HepG2 (cell line): ENCODE data around the gene C1GALT1. TPM values are rescaled to one million over a fixed set of nuclear protein-coding genes. Genes with fewer than 3 reads are reported as not detected.
A peak's percentile ranks its signal among the peaks of the same experiment; 100 is the strongest.

Experiments used
- ATAD3A ChIP-seq: sonication (generic); formaldehyde crosslinking; IDR thresholded peaks from 2 replicates; pipeline ENCODE4 v1.4.0; 2020; ENCODE audit warnings: missing genetic modification reagents
- DNMT3B ChIP-seq: conservative IDR thresholded peaks from 2 replicates; pipeline ENCODE4 v1.6.1; 2016; ENCODE audit warnings: missing biosample characterization, control low read depth
- E2F2 ChIP-seq: sonication (generic); formaldehyde crosslinking; IDR thresholded peaks from 2 replicates; pipeline ENCODE4 v1.4.0; 2020; ENCODE audit warnings: missing genetic modification reagents, borderline replicate concordance
- ESRRA ChIP-seq: sonication (generic); formaldehyde crosslinking; IDR thresholded peaks from 2 replicates; pipeline ENCODE4 v1.5.1; 2020; ENCODE audit warnings: mild to moderate bottlenecking, low read depth, missing genetic modification reagents
- FOXM1 ChIP-seq: sonication (generic); formaldehyde crosslinking; IDR thresholded peaks from 2 replicates; pipeline ENCODE4 v1.5.0; 2020; ENCODE audit warnings: missing genetic modification reagents
- HHEX ChIP-seq: IDR thresholded peaks from 2 replicates; pipeline ENCODE4 v1.6.1; 2016; ENCODE audit warnings: control low read depth
- JUN ChIP-seq: sonication (generic); formaldehyde crosslinking; IDR thresholded peaks from 2 replicates; pipeline ENCODE4 v1.4.0; 2020; ENCODE audit warnings: mild to moderate bottlenecking, missing genetic modification reagents
- KMT2B ChIP-seq: IDR thresholded peaks from 2 replicates; pipeline ENCODE4 v1.6.1; 2016; ENCODE audit warnings: missing genetic modification reagents, missing compliant biosample characterization
- MED8 ChIP-seq: sonication (generic); formaldehyde crosslinking; IDR thresholded peaks from 2 replicates; pipeline ENCODE4 v1.8.1; 2023; ENCODE audit warnings: mild to moderate bottlenecking, missing genetic modification reagents; ENCODE audit not compliant: insufficient replicate concordance
- MTF2 ChIP-seq: sonication (generic); formaldehyde crosslinking; IDR thresholded peaks from 2 replicates; pipeline ENCODE4 v1.5.0; 2020; ENCODE audit warnings: missing genetic modification reagents, borderline replicate concordance
- NR2F2 ChIP-seq: IDR thresholded peaks from 2 replicates; pipeline ENCODE4 v1.6.1; 2012; ENCODE audit warnings: low read depth, inconsistent platforms, borderline replicate concordance
- SMARCE1 ChIP-seq: fragments of 450-650 bp; IDR thresholded peaks from 2 replicates; pipeline ENCODE4 v1.6.1; 2017; ENCODE audit warnings: borderline replicate concordance
- SNRNP70 ChIP-seq: fragments of 200-400 bp; formaldehyde crosslinking; IDR thresholded peaks from 2 replicates; pipeline ENCODE4 v1.6.1; 2017; ENCODE audit warnings: mild to moderate bottlenecking, low read depth, low read length, moderate library complexity
- STAG1 ChIP-seq: sonication (generic); formaldehyde crosslinking; IDR thresholded peaks from 2 replicates; pipeline ENCODE4 v1.4.0; 2020; ENCODE audit warnings: missing genetic modification reagents
- YEATS2 ChIP-seq: sonication (generic); formaldehyde crosslinking; IDR thresholded peaks from 2 replicates; pipeline ENCODE4 v1.4.0; 2020; ENCODE audit warnings: missing genetic modification reagents, borderline replicate concordance
- ZNF281 ChIP-seq: sonication (generic); formaldehyde crosslinking; IDR thresholded peaks from 2 replicates; pipeline ENCODE4 v1.4.0; 2020; ENCODE audit warnings: missing genetic modification reagents, borderline replicate concordance
- ZNF451 ChIP-seq: sonication (generic); formaldehyde crosslinking; IDR thresholded peaks from 2 replicates; pipeline ENCODE4 v1.5.0; 2020; ENCODE audit warnings: mild to moderate bottlenecking, missing genetic modification reagents
- ZNF670 ChIP-seq: sonication (generic); formaldehyde crosslinking; IDR thresholded peaks from 2 replicates; pipeline ENCODE4 v1.8.0; 2022; ENCODE audit warnings: mild to moderate bottlenecking, missing genetic modification reagents, borderline replicate concordance
- ZNF740 ChIP-seq: sonication (generic); formaldehyde crosslinking; IDR thresholded peaks from 2 replicates; pipeline ENCODE4 v1.4.0; 2020; ENCODE audit warnings: missing genetic modification reagents
- polyA plus RNA-seq, 8 experiments: library from polyadenylated mRNA; depleted of rRNA in 3 of 8; stranded (reverse) in 7 of 8; unstranded in 1 of 8; fragments of >200 nt; fragmentation: Illumina TruSeq in 4 of 8; extraction: Trizol in 4 of 8; gene quantifications; 2 replicates each; pipeline versions ENCODE4 v1.2.1 to v1.2.3, GENCODE V29; 2011 to 2016; ENCODE audit warnings: low read depth in 4 of 8, missing spikeins in 1 of 8, mixed read lengths in 1 of 8; ENCODE audit not compliant: insufficient read depth in 1 of 8
- total RNA-seq, 5 experiments: library from RNA; depleted of rRNA; stranded (reverse); fragments of >200 nt; fragmentation: Illumina TruSeq; extraction: Trizol; gene quantifications; 2 replicates each; pipeline ENCODE4 v1.2.3, GENCODE V29; 2016; ENCODE audit warnings: low read depth in 1 of 5
- TF ChIP-seq, protein P1 (sequence below): IDR thresholded peaks from 2 replicates; pipeline ENCODE4 v1.6.1; 2012; ENCODE audit warnings: inconsistent platforms
- TF ChIP-seq, protein P2 (sequence below): sonication (generic); formaldehyde crosslinking; IDR thresholded peaks from 2 replicates; pipeline ENCODE4 v1.4.0; 2020; ENCODE audit warnings: missing genetic modification reagents
- TF ChIP-seq, protein P3 (sequence below): IDR thresholded peaks from 2 replicates; pipeline ENCODE4 v1.6.1; 2016; ENCODE audit warnings: missing biosample characterization, missing genetic modification reagents, low read depth

The C1GALT1 gene
- total and polyA plus RNA-seq, 2 of the 13 experiments (the other 11 are each of a cell fraction or from before 2014, with no cell fraction given): 57.1 to 65.9 TPM

DNA sequence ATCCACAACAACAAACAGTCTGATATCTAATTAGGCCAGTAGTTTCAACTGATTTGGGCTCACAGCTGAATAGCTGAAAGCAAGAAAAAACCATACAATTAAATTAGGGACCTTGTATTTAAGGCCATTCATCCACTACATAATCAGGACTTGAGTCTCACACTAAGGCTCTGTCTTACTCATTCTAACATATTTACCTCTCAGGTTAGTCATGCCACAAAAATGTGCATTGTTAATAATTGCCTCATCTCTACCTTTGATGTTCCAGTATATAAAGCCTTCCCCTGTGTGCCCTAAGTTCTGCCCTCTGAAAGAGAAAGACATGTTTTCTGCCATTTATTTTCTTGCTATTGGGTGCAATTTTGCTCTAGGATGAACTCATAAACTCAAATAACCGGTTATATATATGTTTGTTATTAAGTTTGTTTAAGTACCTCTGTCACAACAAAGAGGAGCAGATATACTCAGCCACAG lies 5.3 kb upstream of the C1GALT1 start (continued):
- TF ChIP-seq E2F2 (CRISPR knock-in tag): no peak
- TF ChIP-seq, protein P1, sequence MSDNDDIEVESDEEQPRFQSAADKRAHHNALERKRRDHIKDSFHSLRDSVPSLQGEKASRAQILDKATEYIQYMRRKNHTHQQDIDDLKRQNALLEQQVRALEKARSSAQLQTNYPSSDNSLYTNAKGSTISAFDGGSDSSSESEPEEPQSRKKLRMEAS: peak; percentile 43; the same call in 1 of the 2 replicates
- peak; percentile 61 for TF ChIP-seq HHEX (CRISPR knock-in tag)
- TF ChIP-seq MED8 (CRISPR knock-in tag): peak; percentile 71
- no peak for TF ChIP-seq STAG1
- TF ChIP-seq, protein P2, sequence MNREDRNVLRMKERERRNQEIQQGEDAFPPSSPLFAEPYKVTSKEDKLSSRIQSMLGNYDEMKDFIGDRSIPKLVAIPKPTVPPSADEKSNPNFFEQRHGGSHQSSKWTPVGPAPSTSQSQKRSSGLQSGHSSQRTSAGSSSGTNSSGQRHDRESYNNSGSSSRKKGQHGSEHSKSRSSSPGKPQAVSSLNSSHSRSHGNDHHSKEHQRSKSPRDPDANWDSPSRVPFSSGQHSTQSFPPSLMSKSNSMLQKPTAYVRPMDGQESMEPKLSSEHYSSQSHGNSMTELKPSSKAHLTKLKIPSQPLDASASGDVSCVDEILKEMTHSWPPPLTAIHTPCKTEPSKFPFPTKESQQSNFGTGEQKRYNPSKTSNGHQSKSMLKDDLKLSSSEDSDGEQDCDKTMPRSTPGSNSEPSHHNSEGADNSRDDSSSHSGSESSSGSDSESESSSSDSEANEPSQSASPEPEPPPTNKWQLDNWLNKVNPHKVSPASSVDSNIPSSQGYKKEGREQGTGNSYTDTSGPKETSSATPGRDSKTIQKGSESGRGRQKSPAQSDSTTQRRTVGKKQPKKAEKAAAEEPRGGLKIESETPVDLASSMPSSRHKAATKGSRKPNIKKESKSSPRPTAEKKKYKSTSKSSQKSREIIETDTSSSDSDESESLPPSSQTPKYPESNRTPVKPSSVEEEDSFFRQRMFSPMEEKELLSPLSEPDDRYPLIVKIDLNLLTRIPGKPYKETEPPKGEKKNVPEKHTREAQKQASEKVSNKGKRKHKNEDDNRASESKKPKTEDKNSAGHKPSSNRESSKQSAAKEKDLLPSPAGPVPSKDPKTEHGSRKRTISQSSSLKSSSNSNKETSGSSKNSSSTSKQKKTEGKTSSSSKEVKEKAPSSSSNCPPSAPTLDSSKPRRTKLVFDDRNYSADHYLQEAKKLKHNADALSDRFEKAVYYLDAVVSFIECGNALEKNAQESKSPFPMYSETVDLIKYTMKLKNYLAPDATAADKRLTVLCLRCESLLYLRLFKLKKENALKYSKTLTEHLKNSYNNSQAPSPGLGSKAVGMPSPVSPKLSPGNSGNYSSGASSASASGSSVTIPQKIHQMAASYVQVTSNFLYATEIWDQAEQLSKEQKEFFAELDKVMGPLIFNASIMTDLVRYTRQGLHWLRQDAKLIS: no peak
- peak; percentile 69; the same call in 1 of the 2 replicates for TF ChIP-seq KMT2B (CRISPR knock-in tag)
- TF ChIP-seq FOXM1 (CRISPR knock-in tag): no peak
- peak; percentile 100 for TF ChIP-seq JUN
- TF ChIP-seq ZNF740 (CRISPR knock-in tag): no peak
- peak; percentile 69; the same call in 1 of the 2 replicates for TF ChIP-seq SMARCE1
- no peak for TF ChIP-seq SNRNP70
- TF ChIP-seq, protein P3, sequence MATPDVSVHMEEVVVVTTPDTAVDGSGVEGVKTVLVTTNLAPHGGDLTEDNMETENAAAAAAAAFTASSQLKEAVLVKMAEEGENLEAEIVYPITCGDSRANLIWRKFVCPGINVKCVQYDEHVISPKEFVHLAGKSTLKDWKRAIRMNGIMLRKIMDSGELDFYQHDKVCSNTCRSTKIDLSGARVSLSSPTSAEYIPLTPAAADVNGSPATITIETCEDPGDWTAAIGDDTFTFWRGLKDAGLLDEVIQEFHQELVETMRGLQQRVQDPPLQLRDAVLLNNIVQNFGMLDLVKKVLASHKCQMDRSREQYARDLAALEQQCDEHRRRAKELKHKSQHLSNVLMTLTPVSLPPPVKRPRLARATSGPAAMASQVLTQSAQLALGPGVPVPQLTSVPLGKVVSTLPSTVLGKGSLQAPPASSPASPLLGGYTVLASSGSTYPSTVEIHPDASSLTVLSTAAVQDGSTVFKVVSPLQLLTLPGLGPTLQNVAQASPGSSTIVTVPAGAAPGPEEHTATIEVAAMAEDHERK (CRISPR knock-in tag): no peak
- TF ChIP-seq YEATS2: no peak
- TF ChIP-seq ZNF451 (CRISPR knock-in tag): no peak
- TF ChIP-seq ZNF670: no peak
- no peak for TF ChIP-seq ESRRA
- no peak for TF ChIP-seq ATAD3A
- peak; percentile 31; the same call in 1 of the 2 replicates for TF ChIP-seq ZNF281 (CRISPR knock-in tag)
- no peak for TF ChIP-seq MTF2 (CRISPR knock-in tag)
- peak; percentile 79 for TF ChIP-seq NR2F2
- TF ChIP-seq DNMT3B (CRISPR knock-in tag): 0 out of 2 replicates have a peak, but pooled peaks have one; percentile 75
